NCI-H2227 (cell line): ENCODE results near the gene MAP1B.

Experiments used
- DNase-seq: peaks from one replicate; lab custom pipeline; 2025; ENCODE audit not compliant: unreplicated experiment; lab: John Stamatoyannopoulos, UW

Gene MAP1B

GRCh38 chr5:72244862-72245371 is 137.6 kb downstream of the MAP1B start:
- DNase-seq: peak; percentile 33

- no peak for DNase-seq
These were observed 138.3 kb downstream of the MAP1B start for GRCh38 chr5:72245546-72245945.

- DNase-seq: peak; percentile 33
These were observed 138.8 kb downstream of the MAP1B start for GRCh38 chr5:72245951-72246532.

DNA sequence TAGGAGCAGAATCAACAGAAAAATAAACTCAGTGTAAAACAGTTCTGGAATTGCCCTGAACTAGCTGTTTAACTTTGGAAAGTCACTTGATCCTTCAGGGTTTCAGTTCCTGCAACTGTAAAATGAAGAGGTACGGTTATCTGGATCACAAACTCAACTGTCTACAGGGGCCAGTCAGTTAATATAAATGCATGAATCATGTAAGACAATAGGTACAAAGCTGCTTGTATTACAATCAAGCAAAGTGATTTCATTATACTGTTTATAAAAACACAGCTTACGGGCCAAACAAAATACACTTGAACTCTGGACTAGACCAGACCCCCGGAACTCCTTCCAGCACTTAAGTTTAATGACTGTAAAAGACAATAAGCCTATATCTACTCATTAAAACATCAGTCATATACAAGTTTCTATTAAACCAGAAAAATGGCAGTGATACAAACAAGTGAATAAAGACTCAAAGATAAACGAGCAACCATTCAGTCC is 139.7 kb downstream of the MAP1B start:
- no peak for DNase-seq

DNA sequence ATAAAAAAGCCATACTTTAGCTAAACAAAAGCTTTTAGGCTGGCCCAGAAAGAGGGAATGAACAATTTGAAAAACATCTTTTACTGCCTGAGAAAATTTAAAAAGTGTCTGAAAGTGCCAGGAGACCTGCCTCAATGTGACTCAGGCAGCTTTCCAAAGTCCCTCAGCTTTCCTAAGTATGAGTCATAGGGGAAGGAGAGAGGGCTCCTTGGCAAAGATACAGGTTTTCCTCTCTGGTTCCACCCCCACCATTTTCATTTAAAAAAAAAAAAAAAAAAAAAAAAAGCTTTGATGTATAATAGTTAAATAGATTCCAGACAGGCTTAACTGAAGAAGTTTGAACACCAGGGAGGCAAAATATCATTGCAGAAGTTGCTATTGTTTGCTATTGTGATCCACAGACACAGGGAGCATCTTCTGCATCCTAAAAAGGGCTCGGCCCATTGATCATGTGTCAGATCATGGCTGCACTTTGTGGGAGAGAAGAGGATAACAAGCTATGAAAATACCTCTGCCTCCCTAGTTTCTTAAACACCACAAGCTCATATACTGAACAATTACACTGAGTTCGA is 141.2 kb downstream of the MAP1B start:
- DNase-seq: no peak

DNA sequence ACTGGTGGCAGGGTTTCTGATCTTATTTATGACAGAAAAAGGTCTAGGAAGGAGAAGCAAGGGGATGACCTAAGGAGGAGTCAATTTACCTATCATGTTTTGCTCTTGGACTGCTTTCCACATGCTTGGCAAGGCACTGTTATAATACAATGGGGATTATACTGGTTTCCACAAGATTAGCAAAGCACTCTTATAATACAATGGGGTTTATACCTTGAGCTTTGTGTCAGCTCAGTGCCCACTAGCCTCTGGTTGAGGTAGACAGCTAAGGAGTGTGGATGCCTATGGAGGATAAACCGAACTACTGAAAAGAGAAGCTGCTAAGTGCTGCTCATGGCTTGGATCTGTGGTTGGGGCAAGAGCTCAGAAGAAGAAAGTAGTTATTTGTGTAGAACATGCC is 144.1 kb downstream of the MAP1B start:
- DNase-seq: no peak

- no peak for DNase-seq
These were observed 144.7 kb downstream of the MAP1B start for GRCh38 chr5:72252008-72252407.

DNA sequence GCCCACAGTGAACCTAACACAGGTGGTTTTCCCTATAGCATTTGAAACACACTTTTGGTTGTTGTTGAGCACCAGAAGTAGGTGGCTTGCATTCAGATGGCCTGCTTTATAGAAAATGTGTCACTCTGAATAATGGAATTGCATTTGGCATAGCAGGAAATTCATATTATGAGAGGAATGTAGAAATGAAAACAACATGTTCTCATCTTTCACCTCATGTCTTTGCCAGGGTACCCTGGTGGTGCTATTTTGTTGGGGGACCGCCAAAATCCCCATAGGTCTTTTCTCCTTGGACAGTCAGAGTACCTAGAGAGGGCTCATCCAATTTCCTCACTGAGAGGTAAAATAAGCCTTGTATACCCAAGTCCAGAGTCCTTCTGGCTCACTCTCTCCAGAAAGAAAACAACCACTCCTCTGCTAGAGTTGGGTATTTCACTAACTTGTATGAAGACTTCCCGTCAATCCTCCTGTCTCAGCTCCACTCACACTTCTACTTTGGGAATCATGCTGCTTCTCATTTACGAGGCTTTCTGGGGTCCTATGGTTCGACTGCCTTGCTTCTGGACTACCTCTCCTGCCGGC is 145.4 kb downstream of the MAP1B start:
- no peak for DNase-seq

GRCh38 chr5:72255237-72255636 is 148.0 kb downstream of the MAP1B start:
- no peak for DNase-seq

DNA sequence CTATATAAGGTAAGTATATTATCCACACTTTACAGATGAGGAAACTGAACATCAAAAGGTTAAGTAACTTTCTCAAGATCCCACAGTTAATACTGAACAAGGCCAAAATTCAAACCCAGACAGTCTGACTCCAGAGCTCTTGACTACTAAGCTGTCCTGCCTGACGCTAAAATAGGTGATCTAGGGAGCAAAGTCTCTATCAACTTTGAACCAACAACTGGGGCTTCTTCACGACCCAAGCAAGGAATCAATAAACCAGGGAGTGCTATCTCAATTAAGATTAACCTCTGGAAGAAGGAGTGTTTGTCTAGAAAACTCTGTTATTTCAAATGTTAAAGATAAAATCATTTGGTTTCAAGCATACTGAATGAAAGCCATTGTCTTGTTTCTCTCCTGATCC is 148.4 kb downstream of the MAP1B start:
- DNase-seq: no peak

DNA sequence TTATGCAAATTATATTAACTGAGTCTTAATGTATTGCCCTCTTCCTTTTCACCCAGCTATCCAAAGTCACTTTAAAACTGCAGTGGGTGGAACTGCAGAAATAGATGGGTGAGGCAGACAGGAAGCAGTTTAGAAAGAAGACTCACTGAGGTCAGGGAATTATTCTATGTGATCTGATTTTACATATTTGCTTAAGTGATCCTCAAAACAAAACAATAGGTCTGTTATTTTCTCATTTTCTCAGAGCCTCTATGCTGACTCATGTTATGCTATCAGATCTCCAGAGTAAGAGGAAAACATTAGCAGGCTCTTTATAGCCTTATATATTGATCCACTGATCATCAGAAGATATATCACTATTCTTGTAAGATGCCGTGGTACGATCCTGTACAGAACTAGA is 149.3 kb downstream of the MAP1B start:
- DNase-seq: no peak
